ENCODE measurements around the gene HOXA2.

DNA sequence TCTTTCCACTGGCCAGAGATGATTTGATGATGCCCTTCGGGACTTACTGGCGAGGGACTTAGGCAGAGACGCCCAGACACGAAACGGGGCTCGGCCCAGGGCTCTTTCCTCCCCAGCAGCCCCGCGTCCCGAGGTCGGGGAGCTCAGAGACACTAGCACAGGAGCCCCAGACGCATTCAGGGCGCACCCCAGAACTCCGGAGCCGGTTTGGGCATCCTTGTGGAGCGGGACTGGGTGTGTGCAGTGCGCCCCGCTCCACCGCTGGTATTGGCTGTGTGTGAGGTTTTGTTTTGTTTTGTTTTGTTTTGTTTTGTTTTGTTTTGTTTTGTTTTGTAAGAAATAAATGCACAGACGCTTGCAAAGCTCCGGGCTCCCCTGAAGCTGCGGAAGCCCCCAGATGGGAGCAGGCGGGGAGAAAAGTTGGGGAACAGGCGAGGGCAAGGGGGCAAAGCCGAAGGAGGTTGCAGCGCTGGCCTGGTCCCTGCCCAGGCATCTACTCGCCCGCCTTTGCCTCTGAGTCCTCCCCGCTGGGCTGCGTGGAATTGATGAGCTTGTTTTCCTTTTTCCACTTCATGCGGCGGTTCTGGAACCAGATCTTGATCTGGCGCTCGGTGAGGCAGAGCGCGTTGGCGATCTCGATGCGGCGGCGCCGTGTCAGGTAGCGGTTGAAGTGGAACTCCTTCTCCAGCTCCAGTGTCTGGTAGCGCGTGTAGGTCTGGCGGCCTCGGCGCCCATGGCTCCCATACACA lies 42.9 kb upstream of the HOXA2 start:
- TF ChIP-seq, protein P1, sequence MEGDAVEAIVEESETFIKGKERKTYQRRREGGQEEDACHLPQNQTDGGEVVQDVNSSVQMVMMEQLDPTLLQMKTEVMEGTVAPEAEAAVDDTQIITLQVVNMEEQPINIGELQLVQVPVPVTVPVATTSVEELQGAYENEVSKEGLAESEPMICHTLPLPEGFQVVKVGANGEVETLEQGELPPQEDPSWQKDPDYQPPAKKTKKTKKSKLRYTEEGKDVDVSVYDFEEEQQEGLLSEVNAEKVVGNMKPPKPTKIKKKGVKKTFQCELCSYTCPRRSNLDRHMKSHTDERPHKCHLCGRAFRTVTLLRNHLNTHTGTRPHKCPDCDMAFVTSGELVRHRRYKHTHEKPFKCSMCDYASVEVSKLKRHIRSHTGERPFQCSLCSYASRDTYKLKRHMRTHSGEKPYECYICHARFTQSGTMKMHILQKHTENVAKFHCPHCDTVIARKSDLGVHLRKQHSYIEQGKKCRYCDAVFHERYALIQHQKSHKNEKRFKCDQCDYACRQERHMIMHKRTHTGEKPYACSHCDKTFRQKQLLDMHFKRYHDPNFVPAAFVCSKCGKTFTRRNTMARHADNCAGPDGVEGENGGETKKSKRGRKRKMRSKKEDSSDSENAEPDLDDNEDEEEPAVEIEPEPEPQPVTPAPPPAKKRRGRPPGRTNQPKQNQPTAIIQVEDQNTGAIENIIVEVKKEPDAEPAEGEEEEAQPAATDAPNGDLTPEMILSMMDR (IDR thresholded peaks at IDR 0.05; ENCODE audit: insufficient read depth, low read length, poor library complexity, severe bottlenecking), result no peak
- no peak for TF ChIP-seq EZH2phosphoT487 (conservative IDR thresholded peaks at IDR 0.05; ENCODE audit: low read length)

Measured in SU-DHL-6 (cell line).